Activated effector memory CD4-positive, alpha-beta T cell treated with anti-CD3 and anti-CD28 coated beads, Interleukin-2, amount 50 U/mL, for 16 hours (primary cell): ENCODE measurements around the gene DUSP23.

Experiments used
- DNase-seq: peaks from one replicate; pipeline ENCODE4 v3.0.0-alpha.2; 2020

Gene DUSP23

GRCh38 chr1:159786966-159787365 is 6.2 kb downstream of the DUSP23 start:
- no peak for DNase-seq

- no peak for DNase-seq
These were observed 9.6 kb downstream of the DUSP23 start for GRCh38 chr1:159790237-159790917.

- DNase-seq: no peak
These were observed 10.3 kb downstream of the DUSP23 start for GRCh38 chr1:159791031-159791430.

GRCh38 chr1:159791461-159791860 is 10.7 kb downstream of the DUSP23 start:
- no peak for DNase-seq

- DNase-seq: no peak
These were observed 14.8 kb downstream of the DUSP23 start for GRCh38 chr1:159795534-159795933.

GRCh38 chr1:159798893-159799292 is 18.1 kb downstream of the DUSP23 start:
- peak; percentile 76 for DNase-seq

GRCh38 chr1:159799446-159799985 is 18.8 kb downstream of the DUSP23 start:
- no peak for DNase-seq

- no peak for DNase-seq
These were observed 19.6 kb downstream of the DUSP23 start for GRCh38 chr1:159800177-159800930.

- no peak for DNase-seq
These were observed 21.3 kb downstream of the DUSP23 start, which contains the start of gene FCRL6 for GRCh38 chr1:159802111-159802510. Gene FCRL6 (plus strand): TSS chr1:159802360. CDS start chr1:159802425, 65 bp downstream.

- DNase-seq: no peak
These were observed 23.4 kb downstream of the DUSP23 start for GRCh38 chr1:159803956-159804689.

GRCh38 chr1:159804924-159805323 is 24.2 kb downstream of the DUSP23 start:
- DNase-seq: no peak

- no peak for DNase-seq
These were observed 35.2 kb downstream of the DUSP23 start for GRCh38 chr1:159815926-159816325.

- no peak for DNase-seq
These were observed 36.7 kb downstream of the DUSP23 start for GRCh38 chr1:159817276-159818041.

- no peak for DNase-seq
These were observed 40.6 kb downstream of the DUSP23 start for GRCh38 chr1:159821171-159821867.

GRCh38 chr1:159823406-159823805 is 42.6 kb downstream of the DUSP23 start:
- no peak for DNase-seq

- no peak for DNase-seq
These were observed 44.8 kb downstream of the DUSP23 start for GRCh38 chr1:159825564-159825963.

GRCh38 chr1:159826441-159827101 is 45.8 kb downstream of the DUSP23 start, which contains the start of gene SLAMF8:
Gene SLAMF8 (plus strand): TSS chr1:159826873. CDS start chr1:159826899, 26 bp downstream.
- DNase-seq: no peak

GRCh38 chr1:159827102-159827490 is 46.3 kb downstream of the DUSP23 start:
- DNase-seq: no peak

- no peak for DNase-seq
These were observed 46.8 kb downstream of the DUSP23 start for GRCh38 chr1:159827549-159827948.

- no peak for DNase-seq
These were observed 47.4 kb downstream of the DUSP23 start for GRCh38 chr1:159828176-159828575.

GRCh38 chr1:159828581-159829272 is 48.0 kb downstream of the DUSP23 start:
- no peak for DNase-seq
